IMR-90 (cell line): ENCODE data around the gene COTL1.

ENCODE experiments used
- FOS ChIP-seq: fragments of 150-350 bp; IDR thresholded peaks from 2 replicates; pipeline ENCODE4 v1.6.1; 2016; ENCODE audit warnings: low read depth, low read length
- MAFK ChIP-seq: IDR thresholded peaks from 2 replicates; pipeline ENCODE4 v1.6.1; 2012; ENCODE audit warnings: low read depth, low read length, improper control_type of control experiment
- MXI1 ChIP-seq: IDR thresholded peaks from 2 replicates; pipeline ENCODE4 v1.6.1; 2012; ENCODE audit warnings: low read depth, mild to moderate bottlenecking, low read length, moderate library complexity, borderline replicate concordance
- POLR2A ChIP-seq: IDR thresholded peaks from 2 replicates; pipeline ENCODE4 v1.6.1; 2012; ENCODE audit warnings: mild to moderate bottlenecking, low read depth, low read length
- RAD21 ChIP-seq: IDR thresholded peaks from 2 replicates; pipeline ENCODE4 v1.6.1; 2012; ENCODE audit warnings: low read length, improper control_type of control experiment
- RCOR1 ChIP-seq: IDR thresholded peaks from 2 replicates; pipeline ENCODE4 v1.6.1; 2012; ENCODE audit warnings: mild to moderate bottlenecking, low read length, improper control_type of control experiment; ENCODE audit not compliant: insufficient replicate concordance
- RFX5 ChIP-seq: IDR thresholded peaks from 2 replicates; pipeline ENCODE4 v1.8.0; 2012; ENCODE audit warnings: low read depth, mild to moderate bottlenecking, low read length, moderate library complexity
- SMC3 ChIP-seq: fragments of 150-350 bp; IDR thresholded peaks from 2 replicates; pipeline ENCODE4 v1.6.1; 2016; ENCODE audit warnings: low read depth, mild to moderate bottlenecking, antibody characterized with exemption, low read length, moderate library complexity
- TF ChIP-seq, protein P1 (sequence below): conservative IDR thresholded peaks from 2 replicates; pipeline ENCODE4 v1.5.1; 2012; ENCODE audit warnings: mild to moderate bottlenecking, low read depth, low read length, improper control_type of control experiment

DNA sequence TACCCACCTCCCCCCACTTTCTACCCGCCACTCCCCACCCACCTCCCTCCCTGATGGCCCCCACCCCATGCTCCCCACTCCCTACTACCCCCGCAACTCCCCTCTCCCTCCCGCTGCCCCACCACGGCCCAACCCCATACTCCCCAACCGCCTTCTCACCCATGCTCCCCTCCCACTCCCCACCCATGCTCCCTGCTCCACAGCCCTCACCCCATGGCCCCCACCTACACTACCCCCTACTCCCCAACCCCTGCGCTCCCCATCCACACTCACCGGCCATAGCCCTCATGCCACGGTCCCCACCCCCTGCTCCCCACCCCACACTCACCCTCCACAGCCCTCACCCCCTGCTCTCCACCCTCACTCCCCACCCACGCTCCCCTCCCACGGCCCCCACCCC is 13.9 kb downstream of the COTL1 start:
- TF ChIP-seq MAFK (no peak), POLR2A (no peak), RAD21 (no peak), RFX5 (no peak), MXI1 (no peak), FOS (no peak), RCOR1 (no peak), SMC3 (no peak)
- TF ChIP-seq, protein P1, sequence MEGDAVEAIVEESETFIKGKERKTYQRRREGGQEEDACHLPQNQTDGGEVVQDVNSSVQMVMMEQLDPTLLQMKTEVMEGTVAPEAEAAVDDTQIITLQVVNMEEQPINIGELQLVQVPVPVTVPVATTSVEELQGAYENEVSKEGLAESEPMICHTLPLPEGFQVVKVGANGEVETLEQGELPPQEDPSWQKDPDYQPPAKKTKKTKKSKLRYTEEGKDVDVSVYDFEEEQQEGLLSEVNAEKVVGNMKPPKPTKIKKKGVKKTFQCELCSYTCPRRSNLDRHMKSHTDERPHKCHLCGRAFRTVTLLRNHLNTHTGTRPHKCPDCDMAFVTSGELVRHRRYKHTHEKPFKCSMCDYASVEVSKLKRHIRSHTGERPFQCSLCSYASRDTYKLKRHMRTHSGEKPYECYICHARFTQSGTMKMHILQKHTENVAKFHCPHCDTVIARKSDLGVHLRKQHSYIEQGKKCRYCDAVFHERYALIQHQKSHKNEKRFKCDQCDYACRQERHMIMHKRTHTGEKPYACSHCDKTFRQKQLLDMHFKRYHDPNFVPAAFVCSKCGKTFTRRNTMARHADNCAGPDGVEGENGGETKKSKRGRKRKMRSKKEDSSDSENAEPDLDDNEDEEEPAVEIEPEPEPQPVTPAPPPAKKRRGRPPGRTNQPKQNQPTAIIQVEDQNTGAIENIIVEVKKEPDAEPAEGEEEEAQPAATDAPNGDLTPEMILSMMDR, result no peak
